Measurements from ENCODE around the gene METTL8.

METTL8 gene

GRCh38 chr2:171308280-171309054 is 125.3 kb downstream of the METTL8 start:
- DNase-seq, result no peak

DNA sequence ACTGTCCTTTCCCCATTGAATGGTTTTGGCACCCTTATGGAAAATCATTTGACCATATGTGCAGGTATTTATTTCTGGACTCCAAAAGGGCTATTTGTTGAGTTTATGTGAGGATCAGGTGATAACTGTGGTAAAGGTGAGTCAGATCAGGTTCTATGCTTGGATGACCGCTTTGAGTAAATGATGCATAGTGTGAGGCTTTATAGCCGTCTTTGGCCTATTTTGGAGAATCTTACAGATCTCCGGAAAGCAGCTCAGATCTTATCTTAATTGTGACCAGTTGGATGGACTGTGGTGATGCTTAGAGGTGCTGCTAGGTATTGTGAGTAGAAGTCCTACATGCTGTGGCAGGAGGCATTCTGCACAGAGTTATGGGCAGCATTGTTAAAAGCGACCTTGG is 126.2 kb downstream of the METTL8 start:
- no peak for DNase-seq

- DNase-seq, result no peak
Observed at GRCh38 chr2:171297956-171298355, 135.8 kb downstream of the METTL8 start.

DNA sequence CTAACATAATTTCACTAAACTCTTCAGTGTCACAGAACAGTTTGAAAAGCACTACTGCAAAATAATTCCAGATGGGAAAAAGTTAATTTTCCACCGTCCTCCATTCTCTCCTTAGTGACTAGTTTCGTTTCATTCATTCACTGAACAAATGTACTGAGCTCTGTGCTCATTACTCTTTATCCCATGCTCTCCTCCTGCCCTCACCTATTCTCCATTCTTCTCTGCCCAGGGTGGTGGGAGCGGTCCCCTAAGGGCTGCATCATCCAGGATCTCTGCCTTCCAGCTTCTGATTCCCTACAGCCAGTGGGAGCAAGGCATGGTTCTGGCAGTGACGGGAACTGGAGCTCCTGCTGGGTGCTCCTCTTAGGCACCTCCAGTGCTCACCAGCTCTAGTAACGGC is 139.2 kb downstream of the METTL8 start:
- DNase-seq, result no peak

GRCh38 chr2:171293661-171294060 is 140.1 kb downstream of the METTL8 start:
- no peak for DNase-seq

GRCh38 chr2:171289991-171290390 is 143.8 kb downstream of the METTL8 start:
- no peak for DNase-seq

GRCh38 chr2:171289316-171289715 is 144.5 kb downstream of the METTL8 start:
- no peak for DNase-seq

GRCh38 chr2:171287611-171288010 is 146.2 kb downstream of the METTL8 start:
- no peak for DNase-seq

- DNase-seq, result no peak
Observed at GRCh38 chr2:171287036-171287571, 146.7 kb downstream of the METTL8 start.

- no peak for DNase-seq
Observed at GRCh38 chr2:171281110-171281509, 152.7 kb downstream of the METTL8 start.

DNA sequence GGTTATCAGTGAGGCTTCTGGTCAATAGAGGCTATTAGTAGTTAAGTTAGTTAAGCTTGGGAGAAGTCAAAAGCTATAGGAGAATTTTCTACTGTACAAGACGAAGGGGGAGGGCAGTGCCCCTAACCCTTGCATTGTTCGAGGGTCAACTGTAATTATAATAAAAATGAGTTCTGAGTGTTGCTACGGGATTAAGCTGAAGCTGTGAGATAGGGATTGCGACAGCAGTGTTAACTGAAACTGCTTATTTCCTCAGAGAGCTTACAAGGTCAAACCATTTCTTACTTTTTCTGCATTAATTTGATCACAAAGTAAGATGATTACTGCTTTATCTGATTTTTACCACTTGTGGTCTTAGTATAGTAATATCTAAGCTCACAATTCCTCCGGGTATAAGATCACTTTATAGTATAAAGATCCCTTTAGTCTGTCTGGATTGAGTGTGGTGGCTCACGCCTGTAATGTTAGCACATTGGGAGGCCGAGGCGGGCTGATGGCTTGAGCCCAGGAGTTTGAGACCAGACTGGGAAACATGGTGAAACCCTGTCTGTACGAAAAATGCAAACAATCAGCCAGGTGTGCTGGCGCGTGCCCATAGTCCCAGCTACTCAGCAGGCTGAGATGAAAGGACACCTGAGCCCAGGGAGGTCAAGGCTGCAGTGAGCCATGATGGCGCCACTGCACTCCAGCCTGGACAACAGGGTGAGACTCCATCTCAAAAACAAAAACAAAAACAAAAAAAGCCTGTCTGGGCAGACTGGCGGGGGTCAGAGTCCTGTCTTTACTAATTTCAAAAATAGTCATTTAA is 153.6 kb downstream of the METTL8 start:
- no peak for DNase-seq

DNA sequence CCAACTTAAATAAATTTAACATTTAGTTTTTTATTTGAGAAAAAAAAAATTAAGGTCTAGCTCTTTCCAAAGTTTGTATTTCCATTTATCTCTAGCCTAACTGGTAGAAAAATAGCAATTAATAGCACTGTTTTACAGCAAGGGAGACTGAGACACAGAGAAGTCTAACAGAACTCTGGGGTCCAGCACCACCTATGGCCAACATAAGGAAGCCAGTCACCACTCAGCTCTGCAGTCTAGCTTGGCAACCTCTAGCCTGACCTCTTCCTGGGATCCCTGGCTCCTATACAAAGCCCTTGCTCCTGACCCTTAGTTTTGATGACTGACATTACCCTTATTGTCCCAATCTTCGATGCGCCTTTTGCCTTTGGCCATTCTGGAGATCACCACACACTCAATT is 159.0 kb downstream of the METTL8 start:
- no peak for DNase-seq

- DNase-seq, result no peak
Observed at GRCh38 chr2:171271971-171272436, 161.8 kb downstream of the METTL8 start.

- no peak for DNase-seq
Observed at GRCh38 chr2:171271386-171271785, 162.4 kb downstream of the METTL8 start.

DNA sequence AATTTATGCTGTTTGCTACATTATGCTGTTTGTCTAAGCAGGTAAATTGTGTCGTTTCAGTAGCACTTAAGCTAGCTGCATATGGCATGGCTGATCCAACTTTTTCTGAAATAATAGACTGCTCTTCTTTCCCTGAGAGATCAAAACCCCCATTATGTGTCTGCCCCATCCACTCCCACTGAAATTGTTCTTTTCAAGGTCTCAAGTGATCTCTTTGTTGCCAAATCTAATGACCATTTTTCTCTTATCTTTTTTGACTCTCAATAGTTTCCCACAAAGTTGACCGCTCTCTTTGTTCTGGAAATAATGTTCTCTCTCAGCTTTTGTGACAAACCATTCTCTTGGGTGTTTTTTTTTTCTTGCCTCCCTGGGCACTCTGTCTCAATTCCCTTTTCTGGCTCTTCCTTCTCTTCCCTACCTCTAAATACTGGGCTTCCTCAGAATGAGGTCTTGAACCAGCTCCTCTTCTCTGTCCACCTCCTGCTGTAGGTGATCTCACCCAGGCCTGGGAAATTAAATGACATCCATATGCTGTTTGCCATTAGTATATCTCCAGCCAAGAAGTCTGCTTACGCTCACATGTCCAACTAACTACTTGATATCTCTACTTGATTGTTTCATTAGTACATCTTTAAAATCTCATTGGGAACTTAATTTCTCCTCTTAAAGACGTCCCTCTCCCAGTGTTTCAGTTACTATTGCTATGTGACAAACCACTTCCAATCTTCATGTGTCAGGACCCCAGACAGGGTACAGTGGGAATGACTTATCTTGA is 165.7 kb downstream of the METTL8 start:
- DNase-seq, result no peak
